Thyroid gland (tissue), 4 donors: ENCODE results near the gene CLMN.

Experiments
- CTCF ChIP-seq, 6 experiments: fragments of 200-600 bp in 3 of 6; fragments of 450-650 bp in 3 of 6; sonication (generic) in 3 of 6; IDR thresholded peaks; one replicate each; pipeline ENCODE4 v1.5.1; 2016 to 2019; ENCODE audit warnings: antibody characterized with exemption in 6 of 6, mild to moderate bottlenecking in 2 of 6, inconsistent platforms in 1 of 6, moderate library complexity in 1 of 6
- POLR2A ChIP-seq, 2 donors: fragments of 450-650 bp; IDR thresholded peaks; one replicate each; pipeline ENCODE4 v1.6.1; 2017; ENCODE audit warnings: antibody characterized with exemption in 2 of 2, mild to moderate bottlenecking in 2 of 2, moderate library complexity in 1 of 2

DNA sequence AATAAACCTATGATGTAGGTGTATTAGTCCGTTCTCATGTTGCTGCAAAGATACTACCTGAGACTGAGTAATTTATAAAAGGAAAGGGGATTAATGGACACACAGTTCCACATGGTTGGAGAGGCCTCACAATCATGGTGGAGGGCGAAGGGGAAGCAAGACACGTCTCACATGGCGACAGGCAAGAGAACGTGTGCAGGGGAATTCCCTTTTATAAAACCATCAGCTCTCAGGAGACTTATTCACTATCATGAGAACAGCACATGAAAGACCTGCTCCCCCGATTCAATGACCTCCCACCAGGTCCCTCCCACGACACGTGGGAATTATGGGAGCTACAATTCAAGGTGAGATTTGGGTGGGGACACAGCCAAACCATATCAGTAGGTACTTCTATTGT lies 103.7 kb downstream of the CLMN start:
- TF ChIP-seq POLR2A (IDR thresholded peaks at IDR 0.05): no peak
- no peak for TF ChIP-seq CTCF (IDR thresholded peaks at IDR 0.05)
